Measurements from ENCODE around the gene MYBBP1A. TPM values are rescaled to one million over a fixed set of nuclear protein-coding genes. Genes with fewer than 3 reads are reported as not detected.
A peak's percentile ranks its signal among the peaks of the same experiment; 100 is the strongest.

Gene MYBBP1A
- total RNA-seq, 1 experiment from 2014 or later: 155 TPM

- no peaks in the 10 kb centered on the region for H3K36me3 ChIP-seq (ENCODE audit: low read depth, low read length)
- ChIA-PET POLR2A (ENCODE audit: unreplicated experiment) (no interaction called here), CTCF (no interaction called here)
- no peaks in the 10 kb centered on the region for H3K79me2 ChIP-seq (ENCODE audit: low read length)
- DNase-seq (no peak), ATAC-seq (no peak)
- no peaks in the 10 kb centered on the region for H4K20me1 ChIP-seq (ENCODE audit: low read length)
- TF ChIP-seq EZH2phosphoT487 (IDR thresholded peaks at IDR 0.05; ENCODE audit: borderline replicate concordance, low read length) (no peak), CTCF (conservative IDR thresholded peaks at IDR 0.05; ENCODE audit: low read depth, low read length) (peak; percentile 21; the same call in 1 of the 2 replicates), EZH2 (IDR thresholded peaks at IDR 0.05; ENCODE audit: low read length, unreplicated experiment) (no peak)
- no TSS peak for BruUV-seq (replicated peaks)
- H3K9me3 ChIP-seq (ENCODE audit: low read length): no peaks in the 10 kb centered on the region
- H3K9ac ChIP-seq (ENCODE audit: low read length): no peak overlapping the region
- no peak overlapping the region for H3K4me2 ChIP-seq (ENCODE audit: low read length)
- intact Hi-C loops (cut with micrococcal nuclease): no loop called here
- no peak overlapping the region for H2AFZ ChIP-seq (ENCODE audit: low read length)
- H3K4me3 ChIP-seq (ENCODE audit: low read length): no peak overlapping the region
- no peak overlapping the region for H3K27ac ChIP-seq (ENCODE audit: low read length)
- no peaks in the 10 kb centered on the region for H3K9me2 ChIP-seq (replicated peaks; ENCODE audit: low read length)
- H3K4me1 ChIP-seq (ENCODE audit: insufficient read depth, low read length): no peaks in the 10 kb centered on the region; the same call in 1 of the 2 replicates
- no peaks in the 10 kb centered on the region for H3F3A ChIP-seq (ENCODE audit: low read length, unreplicated experiment)
- H3K27me3 ChIP-seq (ENCODE audit: low read length): no peaks in the 10 kb centered on the region
Observed at GRCh38 chr17:4560837-4561256, 5.7 kb upstream of the MYBBP1A start.

- no peaks in the 10 kb centered on the region; the same call in 1 of the 2 replicates for H3K4me1 ChIP-seq (ENCODE audit: insufficient read depth, low read length)
- no peak within 1 kb of the TSS for H3K4me2 ChIP-seq (ENCODE audit: low read length)
- H3K9ac ChIP-seq (ENCODE audit: low read length): no peak within 1 kb of the TSS
- TF ChIP-seq EZH2 (IDR thresholded peaks at IDR 0.05; ENCODE audit: low read length, unreplicated experiment) (no peak), EZH2phosphoT487 (IDR thresholded peaks at IDR 0.05; ENCODE audit: borderline replicate concordance, low read length) (no peak), CTCF (conservative IDR thresholded peaks at IDR 0.05; ENCODE audit: low read depth, low read length) (no peak)
- no peaks in the 10 kb centered on the region for H3K36me3 ChIP-seq (ENCODE audit: low read depth, low read length)
- H3K9me2 ChIP-seq (replicated peaks; ENCODE audit: low read length): no peaks in the 10 kb centered on the region
- no peak for DNase-seq
- no peaks in the 10 kb centered on the region for H4K20me1 ChIP-seq (ENCODE audit: low read length)
- no peaks in the 10 kb centered on the region for H3K79me2 ChIP-seq (ENCODE audit: low read length)
- H3F3A ChIP-seq (ENCODE audit: low read length, unreplicated experiment): no peaks in the 10 kb centered on the region
- ATAC-seq: no peak
- no peaks in the 10 kb centered on the region for H3K27me3 ChIP-seq (ENCODE audit: low read length)
- no peaks in the 10 kb centered on the region for H3K9me3 ChIP-seq (ENCODE audit: low read length)
- BruUV-seq (replicated peaks): no TSS peak
- H3K4me3 ChIP-seq (ENCODE audit: low read length): no peak within 1 kb of the TSS
- CTCF ChIA-PET: no interaction called here
- POLR2A ChIA-PET (ENCODE audit: unreplicated experiment): no interaction called here
- no peak within 1 kb of the TSS for H2AFZ ChIP-seq (ENCODE audit: low read length)
- intact Hi-C loops (cut with micrococcal nuclease): no loop called here
- H3K27ac ChIP-seq (ENCODE audit: low read length): no peak within 1 kb of the TSS
Observed at GRCh38 chr17:4560421-4560820, 5.2 kb upstream of the MYBBP1A start, which contains the start of gene GGT6. Gene GGT6 (minus strand): TSS chr17:4560577. CDS start chr17:4560521, 56 bp downstream.

- DNase-seq (no peak), ATAC-seq (no peak)
- H2AFZ ChIP-seq (ENCODE audit: low read length): no peak overlapping the region
- H3K4me1 ChIP-seq (ENCODE audit: insufficient read depth, low read length): no peaks in the 10 kb centered on the region; the same call in 1 of the 2 replicates
- TF ChIP-seq EZH2 (IDR thresholded peaks at IDR 0.05; ENCODE audit: low read length, unreplicated experiment): no peak
- no peak for TF ChIP-seq CTCF (conservative IDR thresholded peaks at IDR 0.05; ENCODE audit: low read depth, low read length)
- TF ChIP-seq EZH2phosphoT487 (IDR thresholded peaks at IDR 0.05; ENCODE audit: borderline replicate concordance, low read length): no peak
- H3K9ac ChIP-seq (ENCODE audit: low read length): no peak overlapping the region
- no peaks in the 10 kb centered on the region for H3K27me3 ChIP-seq (ENCODE audit: low read length)
- H3K36me3 ChIP-seq (ENCODE audit: low read depth, low read length): no peaks in the 10 kb centered on the region
- H4K20me1 ChIP-seq (ENCODE audit: low read length): no peaks in the 10 kb centered on the region
- H3K4me3 ChIP-seq (ENCODE audit: low read length): no peak overlapping the region
- peaks cover 2% of the 10 kb centered on the region for H3K79me2 ChIP-seq (ENCODE audit: low read length)
- ChIA-PET POLR2A (ENCODE audit: unreplicated experiment) (no interaction called here), CTCF (no interaction called here)
- intact Hi-C loops (cut with micrococcal nuclease): no loop called here
- H3K9me3 ChIP-seq (ENCODE audit: low read length): no peaks in the 10 kb centered on the region
- no peak overlapping the region for H3K4me2 ChIP-seq (ENCODE audit: low read length)
- no peaks in the 10 kb centered on the region for H3F3A ChIP-seq (ENCODE audit: low read length, unreplicated experiment)
- no peak overlapping the region for H3K27ac ChIP-seq (ENCODE audit: low read length)
- no TSS peak for BruUV-seq (replicated peaks)
- no peaks in the 10 kb centered on the region for H3K9me2 ChIP-seq (replicated peaks; ENCODE audit: low read length)
Observed at GRCh38 chr17:4559966-4560365, 4.8 kb upstream of the MYBBP1A start.
